K562 (cell line): ENCODE data around the gene CDC25B.

ENCODE experiments used
- HBP1 ChIP-seq: fragments of 450-650 bp; formaldehyde crosslinking; IDR thresholded peaks from 2 replicates; pipeline ENCODE4 v1.4.0; 2022; ENCODE audit warnings: missing genetic modification characterization
- HCFC1 ChIP-seq: IDR thresholded peaks from 2 replicates; pipeline ENCODE4 v1.6.1; 2012; ENCODE audit warnings: low read depth, low read length, improper control_type of control experiment
- KLF13 ChIP-seq: fragments of 450-650 bp; IDR thresholded peaks from 2 replicates; pipeline ENCODE4 v1.6.1; 2016; ENCODE audit warnings: missing genetic modification characterization, low read depth, mild to moderate bottlenecking, missing compliant biosample characterization, moderate library complexity, borderline replicate concordance
- PTTG1 ChIP-seq: fragments of 450-650 bp; IDR thresholded peaks from 2 replicates; pipeline ENCODE4 v1.6.1; 2016; ENCODE audit warnings: low read depth, mild to moderate bottlenecking, missing genetic modification characterization, missing compliant biosample characterization
- SPI1 ChIP-seq: IDR thresholded peaks from 2 replicates; pipeline ENCODE4 v1.6.1; 2011; ENCODE audit warnings: low read depth, low read length, control low read depth, borderline replicate concordance
- ZBTB40 ChIP-seq, 2 experiments: fragments of 450-650 bp in 1 of 2; sonication (generic) in 1 of 2; formaldehyde crosslinking in 1 of 2; IDR thresholded peaks; 2 replicates each; pipeline versions ENCODE4 v1.7.1 to v1.9.0; 2016 to 2022; ENCODE audit warnings: inconsistent platforms in 1 of 2, mild to moderate bottlenecking in 1 of 2, missing genetic modification reagents in 1 of 2
- ZBTB9 ChIP-seq: fragments of 450-650 bp; formaldehyde crosslinking; IDR thresholded peaks from 2 replicates; pipeline ENCODE4 v1.4.0; 2020; ENCODE audit warnings: mild to moderate bottlenecking, moderate library complexity
- ZNF274 ChIP-seq: IDR thresholded peaks from 2 replicates; pipeline ENCODE4 v1.6.1; 2011; ENCODE audit warnings: low read depth, mild to moderate bottlenecking, low read length, moderate library complexity, borderline replicate concordance
- TF ChIP-seq, protein P1 (sequence below), 3 experiments: IDR thresholded peaks in 2 of 3; conservative IDR thresholded peaks in 1 of 3; 2 replicates each; pipeline ENCODE4 v1.5.1; 2011 to 2012; ENCODE audit warnings: low read length in 3 of 3, mild to moderate bottlenecking in 3 of 3, control low read depth in 2 of 3, improper control_type of control experiment in 1 of 3, inconsistent platforms in 1 of 3, low read depth in 1 of 3, mixed read lengths in 1 of 3, moderate library complexity in 1 of 3; ENCODE audit not compliant: insufficient read depth in 2 of 3

DNA sequence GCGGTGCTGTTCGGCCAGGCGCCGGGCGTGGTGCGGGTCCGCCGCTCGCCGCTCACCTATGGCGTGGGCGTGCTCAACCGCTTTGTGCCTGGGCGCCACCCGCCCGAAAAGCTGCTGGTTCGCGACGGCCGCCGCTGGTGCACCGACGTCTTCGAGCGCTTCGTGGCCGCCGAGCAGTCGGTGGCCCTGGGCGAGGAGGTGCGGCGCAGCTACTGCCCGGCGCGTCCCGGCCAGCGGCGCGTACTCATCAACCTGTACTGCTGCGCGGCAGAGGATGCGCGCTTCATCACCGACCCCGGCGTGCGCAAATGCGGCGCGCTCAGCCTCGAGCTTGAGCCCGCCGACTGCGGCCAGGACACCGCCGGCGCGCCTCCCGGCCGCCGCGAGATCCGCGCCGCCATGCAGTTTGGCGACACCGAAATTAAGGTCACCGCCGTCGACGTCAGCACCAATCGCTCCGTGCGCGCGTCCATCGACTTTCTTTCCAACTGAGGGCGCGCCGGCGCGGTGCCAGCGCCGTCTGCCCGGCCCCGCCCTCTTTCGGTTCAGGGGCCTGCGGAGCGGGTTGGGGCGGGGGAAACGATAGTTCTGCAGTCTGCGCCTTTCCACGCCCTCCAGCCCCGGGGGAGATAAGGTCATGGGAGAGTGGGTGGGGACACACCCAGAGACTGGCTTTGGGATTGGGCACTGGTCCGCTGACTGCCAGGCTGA lies 44.3 kb upstream of the CDC25B start:
- no peak for TF ChIP-seq HBP1 (CRISPR knock-in tag)
- no peak for TF ChIP-seq ZBTB9 (CRISPR knock-in tag)
- no peak for TF ChIP-seq ZNF274
- no peak for TF ChIP-seq KLF13 (tag)
- no peak for TF ChIP-seq ZBTB40 (IDR thresholded peaks at IDR 0.05)
- TF ChIP-seq ZBTB40 (CRISPR knock-in tag; IDR thresholded peaks at IDR 0.05), result no peak
- no peak for TF ChIP-seq PTTG1 (tag)
- TF ChIP-seq, protein P1, sequence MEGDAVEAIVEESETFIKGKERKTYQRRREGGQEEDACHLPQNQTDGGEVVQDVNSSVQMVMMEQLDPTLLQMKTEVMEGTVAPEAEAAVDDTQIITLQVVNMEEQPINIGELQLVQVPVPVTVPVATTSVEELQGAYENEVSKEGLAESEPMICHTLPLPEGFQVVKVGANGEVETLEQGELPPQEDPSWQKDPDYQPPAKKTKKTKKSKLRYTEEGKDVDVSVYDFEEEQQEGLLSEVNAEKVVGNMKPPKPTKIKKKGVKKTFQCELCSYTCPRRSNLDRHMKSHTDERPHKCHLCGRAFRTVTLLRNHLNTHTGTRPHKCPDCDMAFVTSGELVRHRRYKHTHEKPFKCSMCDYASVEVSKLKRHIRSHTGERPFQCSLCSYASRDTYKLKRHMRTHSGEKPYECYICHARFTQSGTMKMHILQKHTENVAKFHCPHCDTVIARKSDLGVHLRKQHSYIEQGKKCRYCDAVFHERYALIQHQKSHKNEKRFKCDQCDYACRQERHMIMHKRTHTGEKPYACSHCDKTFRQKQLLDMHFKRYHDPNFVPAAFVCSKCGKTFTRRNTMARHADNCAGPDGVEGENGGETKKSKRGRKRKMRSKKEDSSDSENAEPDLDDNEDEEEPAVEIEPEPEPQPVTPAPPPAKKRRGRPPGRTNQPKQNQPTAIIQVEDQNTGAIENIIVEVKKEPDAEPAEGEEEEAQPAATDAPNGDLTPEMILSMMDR (IDR thresholded peaks at IDR 0.05 in 2 of 3, conservative IDR thresholded peaks at IDR 0.05 in 1 of 3; ENCODE audit: insufficient read depth in 2 of 3, low read depth in 1 of 3, low read length in 3 of 3), result no peak
- no peak for TF ChIP-seq SPI1
- no peak for TF ChIP-seq HCFC1
